Medulla oblongata (tissue), 1 donor: Measurements from ENCODE around the gene GABARAP.
A peak's percentile ranks its signal among the peaks of the same experiment; 100 is the strongest.

Source experiments
- DNase-seq: peaks from one replicate; pipeline ENCODE4 v3.0.0-alpha.2; 2015; ENCODE audit errors: extremely low spot score

Gene GABARAP

GRCh38 chr17:7207120-7208001, 34.9 kb downstream of the GABARAP start:
- DNase-seq = no peak

DNA sequence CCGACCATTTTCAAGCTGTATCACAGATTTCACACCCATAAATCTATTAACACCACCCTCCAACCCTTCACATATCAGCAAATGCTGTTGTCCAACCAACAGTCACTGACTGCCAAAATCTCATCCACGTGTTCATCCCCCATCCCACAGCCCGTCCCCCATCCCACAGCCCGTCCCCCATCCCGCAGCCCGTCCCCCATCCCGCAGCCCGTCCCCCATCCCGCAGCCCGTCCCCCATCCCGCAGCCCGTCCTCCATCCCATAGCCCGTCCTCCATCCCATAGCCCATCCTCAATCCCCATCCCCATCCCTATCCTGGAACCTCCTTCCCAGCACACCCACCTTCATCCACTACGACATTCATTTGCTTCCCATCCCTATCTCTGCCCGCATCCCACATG, 36.7 kb downstream of the GABARAP start:
- DNase-seq = no peak

DNA sequence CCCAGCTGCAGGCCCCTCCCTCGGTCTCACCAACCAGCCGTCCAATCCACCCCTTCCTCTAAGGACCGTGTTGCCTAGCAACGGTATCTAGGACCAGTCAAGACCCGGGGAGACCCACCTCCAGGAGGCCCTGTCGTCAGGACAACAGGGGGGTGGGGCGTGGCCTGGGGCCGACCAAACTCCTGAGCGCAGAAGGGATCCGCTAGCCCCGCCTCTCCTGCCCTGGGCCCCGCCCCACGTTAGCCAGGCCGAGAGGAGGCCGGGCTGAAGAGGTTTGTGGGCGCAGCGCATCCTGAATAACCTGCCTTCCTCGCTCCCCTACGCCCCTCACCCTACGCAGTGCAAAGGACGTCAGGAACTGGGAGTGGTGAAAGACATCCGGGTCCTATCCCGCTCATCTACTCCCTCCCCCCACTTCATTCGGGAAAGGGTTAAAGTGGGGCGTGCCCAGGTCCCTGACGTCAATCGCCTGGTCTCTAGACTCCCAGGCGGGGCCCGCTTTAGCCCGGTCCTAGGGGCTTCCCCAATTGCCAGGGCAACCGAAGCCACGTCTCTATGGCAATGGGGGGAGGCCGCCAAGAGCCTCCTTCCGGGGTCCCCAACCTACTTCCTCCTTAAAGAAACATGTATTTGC, 37.3 kb downstream of the GABARAP start:
- DNase-seq = peak; percentile 88

GRCh38 chr17:7204336-7204735, 37.9 kb downstream of the GABARAP start:
- no peak for DNase-seq

GRCh38 chr17:7203391-7203790, 38.9 kb downstream of the GABARAP start:
- no peak for DNase-seq

DNA sequence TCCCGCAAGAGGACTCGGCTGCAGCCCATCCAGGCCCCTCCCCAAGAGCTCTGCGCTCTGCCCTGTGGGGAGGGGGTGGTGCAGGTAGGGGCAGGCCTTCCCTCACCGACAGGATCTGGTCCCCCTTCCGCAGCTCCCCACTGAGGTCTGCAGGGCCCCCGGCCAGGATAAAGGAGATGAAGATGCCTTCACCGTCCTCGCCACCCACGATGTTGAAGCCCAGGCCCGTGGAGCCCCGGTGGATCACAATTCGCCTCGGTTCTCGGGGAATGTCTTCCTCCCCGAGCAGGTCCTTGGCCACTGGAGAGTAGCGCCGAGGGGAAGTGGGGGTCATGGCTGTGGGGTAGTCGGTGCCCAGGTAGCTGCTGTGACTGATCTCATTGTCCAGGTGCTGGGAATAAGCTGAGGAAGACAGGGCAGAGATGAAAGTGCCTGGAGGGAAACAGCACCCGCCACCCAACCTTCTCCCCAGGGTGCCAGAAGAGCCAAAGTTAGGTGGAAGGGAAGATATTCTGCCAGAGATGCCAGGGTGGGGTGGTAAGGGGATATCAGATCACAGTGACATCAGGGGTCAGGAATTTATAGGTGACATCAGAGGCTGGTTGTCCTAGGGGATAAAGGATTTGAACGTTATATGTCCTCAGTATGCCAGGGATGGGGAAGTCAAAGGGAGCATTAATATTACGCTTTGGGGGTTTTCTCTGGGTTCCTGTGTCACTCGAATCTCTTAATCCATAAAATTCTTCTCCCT, 45.4 kb downstream of the GABARAP start:
- DNase-seq = no peak

DNA sequence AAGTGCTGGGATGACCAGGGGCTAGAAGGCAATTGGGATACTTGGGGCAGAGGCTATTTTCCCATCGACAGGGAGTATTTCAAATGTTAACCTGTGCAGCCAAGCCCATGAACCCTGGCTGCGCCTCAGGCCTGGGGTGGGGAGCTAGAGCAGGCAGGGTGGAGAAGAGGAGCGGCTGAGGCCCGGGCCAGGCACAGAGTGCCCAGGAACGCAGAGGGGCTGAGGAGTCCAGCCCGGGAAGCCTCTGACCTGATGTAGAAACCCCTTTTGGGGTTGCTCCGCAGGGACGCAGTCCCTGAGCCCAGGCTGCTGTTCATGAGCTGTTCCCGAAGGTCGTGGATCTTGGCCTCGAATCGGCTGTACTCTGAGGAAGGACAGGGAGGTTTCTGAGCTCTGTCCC, 46.3 kb downstream of the GABARAP start:
- DNase-seq = no peak

DNA sequence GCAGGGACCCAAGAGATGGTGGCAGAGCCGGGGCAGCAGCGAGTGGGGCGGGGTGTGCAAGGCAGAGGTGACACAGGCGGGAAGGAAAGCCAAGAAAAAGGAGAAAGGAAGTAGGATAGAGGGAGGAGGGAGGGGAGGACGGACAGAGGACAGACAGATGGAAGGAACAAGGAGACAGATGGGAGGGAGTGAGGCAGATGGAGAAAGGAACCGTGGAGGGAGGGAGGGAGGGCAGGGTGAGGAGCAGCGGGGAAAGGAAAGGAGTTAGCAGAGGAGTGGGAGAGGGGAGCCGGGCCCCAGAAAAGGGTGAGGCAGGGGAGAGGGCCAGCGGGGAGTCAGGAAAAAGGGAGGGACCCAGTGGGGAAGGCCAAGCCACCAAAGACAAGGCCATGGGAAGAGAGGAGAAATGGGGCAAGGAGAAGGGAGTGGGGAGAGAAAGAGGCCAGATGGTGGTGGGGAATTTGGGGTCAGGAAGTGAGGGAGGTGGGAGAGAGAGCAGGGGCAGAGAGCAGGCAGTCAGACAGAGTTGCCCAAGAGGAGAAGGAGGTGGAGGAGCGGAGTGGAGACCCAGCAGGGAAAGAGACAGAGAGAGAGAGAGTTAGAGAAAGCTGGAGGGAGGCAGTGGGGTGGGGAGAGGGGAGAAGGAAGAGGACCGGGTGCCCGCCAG, 49.8 kb downstream of the GABARAP start:
- DNase-seq = no peak

DNA sequence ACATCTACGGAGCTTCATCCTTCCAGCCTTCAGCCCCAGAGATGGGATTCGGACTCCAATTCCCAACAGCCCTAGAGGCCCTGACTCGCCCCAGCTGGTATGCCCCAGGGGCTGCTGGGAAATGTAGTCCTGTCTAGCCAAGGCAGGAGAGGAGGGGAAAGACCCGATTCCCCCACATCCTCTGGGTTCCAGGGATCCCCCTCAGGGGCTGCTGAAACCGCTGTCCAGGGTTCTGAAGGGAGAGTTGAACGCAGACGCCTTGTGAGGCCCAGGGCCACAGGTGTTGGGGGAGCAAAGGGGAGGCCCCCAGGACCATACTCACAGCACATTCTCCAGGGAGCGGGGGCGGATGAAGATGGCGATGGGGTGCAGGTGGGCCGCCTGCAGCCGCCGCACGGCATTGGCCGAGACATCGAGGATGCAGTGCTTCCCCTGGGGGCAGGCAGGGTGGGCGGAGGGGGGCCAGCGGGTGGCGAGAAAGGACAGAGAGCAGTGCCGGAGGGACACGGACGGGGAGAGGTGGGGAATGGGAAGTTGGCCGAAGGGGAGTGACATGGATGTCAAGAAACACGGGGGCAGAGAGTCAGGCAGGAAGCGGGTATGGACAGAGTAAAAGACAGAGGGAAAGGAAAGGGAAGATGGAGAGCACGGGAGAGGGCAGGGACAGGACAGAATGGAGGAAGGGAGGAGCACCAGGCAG, 50.5 kb downstream of the GABARAP start:
- DNase-seq = peak; percentile 37

GRCh38 chr17:7191069-7191468, 51.2 kb downstream of the GABARAP start:
- DNase-seq = no peak

DNA sequence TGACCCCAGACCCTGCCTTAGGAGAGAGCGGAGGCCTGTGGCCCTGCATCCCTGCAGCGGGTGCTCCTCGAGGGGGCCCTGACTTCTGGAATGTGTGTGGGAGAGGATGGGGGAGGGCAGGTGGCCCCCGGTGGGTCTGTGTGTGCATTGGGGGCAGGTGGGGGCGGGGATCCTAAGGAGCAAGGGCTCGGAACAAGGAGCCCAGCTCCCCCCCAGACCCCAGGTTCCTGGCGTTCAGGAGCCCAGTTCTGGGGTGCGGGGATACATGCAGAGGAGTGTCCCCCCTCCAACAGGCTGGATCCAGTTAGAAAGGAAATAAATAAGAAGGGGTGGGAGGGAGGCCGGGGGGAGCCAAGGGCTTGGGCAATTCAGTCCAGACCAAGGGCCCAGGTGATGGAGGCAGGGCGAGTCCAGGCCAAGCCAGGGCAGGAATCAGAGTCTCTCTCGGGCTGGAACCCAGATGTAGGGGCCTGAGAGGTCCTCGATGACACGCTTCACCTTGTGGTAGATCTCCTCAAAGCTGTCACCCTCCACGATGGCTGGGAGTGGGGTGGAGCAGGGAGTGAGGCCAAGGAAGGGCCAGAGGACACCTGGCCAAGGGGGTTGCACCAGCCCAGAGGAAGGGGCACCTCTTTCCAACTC, 51.9 kb downstream of the GABARAP start:
- no peak for DNase-seq
